ENCODE data around the gene ANGPTL7.

DNA sequence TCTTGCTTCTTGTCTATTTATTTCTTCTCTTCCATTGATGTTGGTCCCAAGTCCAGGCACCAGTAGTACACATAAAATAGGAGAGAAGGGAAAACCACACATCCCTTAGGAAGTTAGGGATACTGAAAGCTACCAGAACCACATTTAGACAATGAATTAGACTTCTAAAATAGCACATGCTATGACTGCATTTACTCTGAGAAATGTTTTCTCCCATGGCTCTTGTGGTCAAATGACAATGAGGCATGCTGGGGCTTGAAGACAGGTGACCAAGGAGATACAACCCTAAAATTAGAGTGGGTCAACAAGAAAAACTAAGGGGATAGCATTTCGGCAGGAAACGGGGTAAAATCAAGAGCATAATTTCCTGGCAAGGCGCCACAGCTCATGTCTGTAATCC, 56.1 kb downstream of the ANGPTL7 start:
- TF ChIP-seq, protein P1, sequence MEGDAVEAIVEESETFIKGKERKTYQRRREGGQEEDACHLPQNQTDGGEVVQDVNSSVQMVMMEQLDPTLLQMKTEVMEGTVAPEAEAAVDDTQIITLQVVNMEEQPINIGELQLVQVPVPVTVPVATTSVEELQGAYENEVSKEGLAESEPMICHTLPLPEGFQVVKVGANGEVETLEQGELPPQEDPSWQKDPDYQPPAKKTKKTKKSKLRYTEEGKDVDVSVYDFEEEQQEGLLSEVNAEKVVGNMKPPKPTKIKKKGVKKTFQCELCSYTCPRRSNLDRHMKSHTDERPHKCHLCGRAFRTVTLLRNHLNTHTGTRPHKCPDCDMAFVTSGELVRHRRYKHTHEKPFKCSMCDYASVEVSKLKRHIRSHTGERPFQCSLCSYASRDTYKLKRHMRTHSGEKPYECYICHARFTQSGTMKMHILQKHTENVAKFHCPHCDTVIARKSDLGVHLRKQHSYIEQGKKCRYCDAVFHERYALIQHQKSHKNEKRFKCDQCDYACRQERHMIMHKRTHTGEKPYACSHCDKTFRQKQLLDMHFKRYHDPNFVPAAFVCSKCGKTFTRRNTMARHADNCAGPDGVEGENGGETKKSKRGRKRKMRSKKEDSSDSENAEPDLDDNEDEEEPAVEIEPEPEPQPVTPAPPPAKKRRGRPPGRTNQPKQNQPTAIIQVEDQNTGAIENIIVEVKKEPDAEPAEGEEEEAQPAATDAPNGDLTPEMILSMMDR (IDR thresholded peaks at IDR 0.05) = no peak
- TF ChIP-seq POLR2A (IDR thresholded peaks at IDR 0.05; ENCODE audit: low read depth) (no peak), POLR2AphosphoS5 (IDR thresholded peaks at IDR 0.05) (no peak), EP300 (IDR thresholded peaks at IDR 0.05) (no peak)
